AG04450 (cell line): ENCODE data around the gene C4orf50. TPM values are rescaled to one million over a fixed set of nuclear protein-coding genes. Genes with fewer than 3 reads are reported as not detected.

ENCODE experiments used
- CTCF ChIA-PET: fragments of 300-600, 350-600 bp; formaldehyde crosslinking; extraction: SDS; loops from one replicate; lab custom pipeline; 2022; ENCODE audit warnings: antibody characterized with exemption, inconsistent platforms; lab: Charles Lee
- POLR2A ChIA-PET: fragments of 350-600 bp; formaldehyde crosslinking; extraction: SDS; loops from one replicate; lab custom pipeline; 2021; ENCODE audit warnings: antibody characterized with exemption, inconsistent platforms; lab: Yijun Ruan, JAX
- DNase-seq: peaks from one replicate; pipeline ENCODE4 v3.0.0-alpha.2; 2011; ENCODE audit warnings: low read depth, low spot score
- H3K27ac ChIP-seq: one replicate; pipeline ENCODE4 v1.5.1; 2012; ENCODE audit warnings: low read depth, low read length, control low read depth
- H3K27me3 ChIP-seq: one replicate; pipeline ENCODE4 v1.6.0; 2012; ENCODE audit warnings: low read length; ENCODE audit not compliant: control insufficient read depth, insufficient read depth
- H3K4me3 ChIP-seq: 2 replicates; pipeline ENCODE4 v1.5.1; 2011; ENCODE audit warnings: mild to moderate bottlenecking, low read depth, low read length, control low read depth
- H3K9me3 ChIP-seq: 2 replicates; pipeline ENCODE4 v1.5.1; 2012; ENCODE audit warnings: low read length; ENCODE audit not compliant: control insufficient read depth, insufficient read depth
- polyA plus RNA-seq: library from polyadenylated mRNA; depleted of rRNA; stranded (reverse); fragments of >200 nt; gene quantifications from 2 replicates; pipeline ENCODE4 v1.2.3, GENCODE V29; 2011
- TF ChIP-seq, protein P1 (sequence below): IDR thresholded peaks from 2 replicates; pipeline ENCODE4 v1.5.1; 2011; ENCODE audit warnings: low read depth, low read length, control low read depth, inconsistent platforms

C4orf50 gene
- polyA plus RNA-seq, 1 experiment = not detected

DNA sequence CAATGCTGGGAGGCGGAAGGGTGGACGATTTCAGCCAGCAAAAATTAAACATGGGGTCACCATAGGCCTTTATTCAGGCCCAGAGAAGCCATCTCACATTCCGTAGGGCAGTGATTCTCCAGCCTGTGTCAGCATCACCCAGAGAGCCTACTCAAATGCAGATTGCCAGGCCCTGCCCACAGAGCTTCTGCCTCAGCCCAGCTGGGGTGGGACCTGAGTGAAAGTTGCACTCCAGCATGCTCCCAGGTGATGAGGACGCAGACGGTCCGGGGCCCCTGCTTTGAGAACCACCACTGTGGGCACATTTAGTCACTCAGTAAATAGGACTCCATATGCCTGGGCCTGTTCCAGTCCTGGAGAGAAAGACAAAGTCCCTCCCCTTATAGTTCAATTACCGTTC is 12.4 kb upstream of the C4orf50 start:
- CTCF ChIA-PET = no interaction called here
- no peak overlapping the region for H3K27ac ChIP-seq

DNA sequence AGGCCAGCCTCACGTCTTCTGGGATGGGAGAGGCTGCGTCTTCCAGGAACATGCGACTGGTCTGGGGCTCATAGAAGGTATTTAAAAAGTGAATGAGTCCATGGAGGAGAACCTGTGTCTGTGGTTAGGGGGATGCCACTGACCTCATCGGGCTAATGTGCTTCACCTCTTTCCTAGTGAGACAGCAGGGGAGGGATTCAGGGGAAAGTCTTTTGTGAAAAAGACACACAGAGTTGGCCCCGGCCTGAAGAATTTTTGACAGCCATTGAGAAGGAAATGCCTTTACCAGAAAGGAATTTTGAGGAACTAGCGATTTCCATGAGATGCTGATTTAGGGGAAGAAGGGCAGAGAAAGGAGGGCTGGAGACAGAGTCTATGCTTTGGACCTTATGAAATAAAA is 11.0 kb upstream of the C4orf50 start:
- CTCF ChIA-PET = no interaction called here
- TF ChIP-seq, protein P1, sequence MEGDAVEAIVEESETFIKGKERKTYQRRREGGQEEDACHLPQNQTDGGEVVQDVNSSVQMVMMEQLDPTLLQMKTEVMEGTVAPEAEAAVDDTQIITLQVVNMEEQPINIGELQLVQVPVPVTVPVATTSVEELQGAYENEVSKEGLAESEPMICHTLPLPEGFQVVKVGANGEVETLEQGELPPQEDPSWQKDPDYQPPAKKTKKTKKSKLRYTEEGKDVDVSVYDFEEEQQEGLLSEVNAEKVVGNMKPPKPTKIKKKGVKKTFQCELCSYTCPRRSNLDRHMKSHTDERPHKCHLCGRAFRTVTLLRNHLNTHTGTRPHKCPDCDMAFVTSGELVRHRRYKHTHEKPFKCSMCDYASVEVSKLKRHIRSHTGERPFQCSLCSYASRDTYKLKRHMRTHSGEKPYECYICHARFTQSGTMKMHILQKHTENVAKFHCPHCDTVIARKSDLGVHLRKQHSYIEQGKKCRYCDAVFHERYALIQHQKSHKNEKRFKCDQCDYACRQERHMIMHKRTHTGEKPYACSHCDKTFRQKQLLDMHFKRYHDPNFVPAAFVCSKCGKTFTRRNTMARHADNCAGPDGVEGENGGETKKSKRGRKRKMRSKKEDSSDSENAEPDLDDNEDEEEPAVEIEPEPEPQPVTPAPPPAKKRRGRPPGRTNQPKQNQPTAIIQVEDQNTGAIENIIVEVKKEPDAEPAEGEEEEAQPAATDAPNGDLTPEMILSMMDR = no peak
- POLR2A ChIA-PET = no interaction called here

More for the DNA sequence above, 12.4 kb upstream of the C4orf50 start:
- DNase-seq = no peak
- POLR2A ChIA-PET = no interaction called here
- TF ChIP-seq, protein P1 = no peak
- H3K27me3 ChIP-seq = peaks cover 3% of the 10 kb centered on the region
- H3K4me3 ChIP-seq = no peak overlapping the region
- peaks cover 1% of the 10 kb centered on the region; the same call in 1 of the 2 replicates for H3K9me3 ChIP-seq

DNA sequence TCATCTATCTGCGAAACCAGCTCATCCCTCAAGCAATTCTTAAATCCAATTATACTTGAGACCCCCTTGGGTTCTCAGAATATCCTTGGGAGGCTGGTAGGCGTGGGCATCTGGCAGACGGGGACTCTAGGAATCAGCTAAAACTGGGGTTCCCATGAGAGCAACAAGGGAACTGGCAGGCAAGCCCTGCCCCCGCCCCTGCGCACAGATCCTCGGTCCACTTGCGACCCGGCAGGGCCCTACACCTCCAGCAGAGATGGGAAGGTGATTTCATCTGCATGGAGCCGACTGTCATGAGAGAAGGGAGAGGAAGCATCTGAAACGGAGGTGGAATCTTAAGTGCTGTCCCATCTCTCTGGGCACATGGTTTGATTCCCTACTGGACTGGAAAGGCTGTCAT is 9.9 kb upstream of the C4orf50 start:
- POLR2A ChIA-PET = no interaction called here
- Histone ChIP-seq H3K9me3 (no peaks in the 10 kb centered on the region; the same call in 1 of the 2 replicates), H3K27ac (no peak overlapping the region), H3K27me3 (peaks cover 3% of the 10 kb centered on the region), H3K4me3 (no peak overlapping the region)
- DNase-seq = no peak
- TF ChIP-seq, protein P1 = no peak
- CTCF ChIA-PET = no interaction called here

More for the DNA sequence above, 11.0 kb upstream of the C4orf50 start:
- no peak for DNase-seq
- no peaks in the 10 kb centered on the region; the same call in 1 of the 2 replicates for H3K9me3 ChIP-seq
- H3K27ac ChIP-seq = no peak overlapping the region
- peaks cover 3% of the 10 kb centered on the region for H3K27me3 ChIP-seq
- H3K4me3 ChIP-seq = no peak overlapping the region

DNA sequence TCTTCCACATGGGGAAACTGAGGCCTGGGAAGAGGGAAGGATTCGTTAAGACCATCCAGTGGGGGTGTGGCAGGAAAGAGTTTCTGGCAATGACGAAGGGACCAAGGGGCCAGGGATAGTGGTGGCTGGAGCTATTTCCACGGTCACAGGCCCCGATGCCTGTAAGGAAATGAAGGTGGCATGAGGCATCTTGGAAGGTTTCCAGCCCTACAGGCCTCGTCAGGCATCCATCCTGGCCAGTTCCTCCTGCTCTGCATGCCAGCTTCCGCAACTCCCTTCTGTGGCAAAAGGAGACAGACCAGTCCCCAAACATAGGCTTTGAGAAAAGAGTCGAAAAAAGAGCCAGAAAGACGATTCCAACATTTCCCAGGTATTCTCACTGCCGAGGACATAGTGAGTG is 9.2 kb upstream of the C4orf50 start:
- no peak overlapping the region for H3K4me3 ChIP-seq
- ChIA-PET CTCF (interaction anchor here (1.3 kb wide), 1 partner anchor 29 kb away, joined by 8 read pairs; no protein-coding TSS in a partner anchor), POLR2A (no interaction called here)
- peaks cover 3% of the 10 kb centered on the region for H3K27me3 ChIP-seq
- TF ChIP-seq, protein P1 = no peak
- H3K9me3 ChIP-seq = no peaks in the 10 kb centered on the region; the same call in 1 of the 2 replicates
- no peak for DNase-seq
- no peak overlapping the region for H3K27ac ChIP-seq

DNA sequence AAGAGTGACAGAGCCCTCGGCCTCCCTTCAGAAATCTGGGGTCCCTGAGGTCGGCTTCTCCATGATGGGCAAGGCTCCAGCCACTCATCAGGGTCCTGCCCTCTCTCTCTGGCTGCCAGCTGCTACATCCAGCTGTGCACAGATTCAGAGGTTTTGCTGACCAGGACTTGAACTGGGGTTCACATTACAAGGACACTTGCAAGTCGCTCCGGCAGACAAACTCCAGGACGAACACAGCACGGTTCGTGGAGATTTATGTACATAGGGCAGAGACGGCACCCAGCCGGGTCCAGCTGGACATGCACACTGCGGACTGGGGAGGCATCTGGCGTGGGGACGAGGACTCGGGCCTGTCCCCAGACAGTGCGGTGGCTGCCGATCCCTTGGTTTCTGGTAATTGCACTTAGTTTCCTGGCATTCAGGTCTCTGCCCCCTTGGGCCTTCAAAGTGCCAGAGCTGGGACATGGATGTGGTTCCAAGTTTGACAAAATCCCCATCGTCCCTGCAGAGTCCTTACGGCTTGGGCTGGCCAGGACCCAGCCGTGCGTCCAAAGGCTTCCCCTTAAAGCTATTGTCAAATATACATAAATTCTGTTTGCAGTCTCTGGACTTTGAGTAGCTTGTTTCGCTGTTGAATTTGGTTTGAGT is 6.2 kb upstream of the C4orf50 start:
- TF ChIP-seq, protein P1 = no peak
- POLR2A ChIA-PET = no interaction called here
- Histone ChIP-seq H3K27me3 (peaks cover 3% of the 10 kb centered on the region), H3K27ac (no peak overlapping the region), H3K4me3 (no peak overlapping the region), H3K9me3 (no peaks in the 10 kb centered on the region; the same call in 1 of the 2 replicates)
- CTCF ChIA-PET = no interaction called here
- no peak for DNase-seq
